Measurements from ENCODE around the gene WDPCP. TPM values are rescaled to one million over a fixed set of nuclear protein-coding genes. Genes with fewer than 3 reads are reported as not detected.

WDPCP gene
- total RNA-seq, 4 donors from 2014 or later, result 6.5 to 41.3 (median 7.4) TPM

DNA sequence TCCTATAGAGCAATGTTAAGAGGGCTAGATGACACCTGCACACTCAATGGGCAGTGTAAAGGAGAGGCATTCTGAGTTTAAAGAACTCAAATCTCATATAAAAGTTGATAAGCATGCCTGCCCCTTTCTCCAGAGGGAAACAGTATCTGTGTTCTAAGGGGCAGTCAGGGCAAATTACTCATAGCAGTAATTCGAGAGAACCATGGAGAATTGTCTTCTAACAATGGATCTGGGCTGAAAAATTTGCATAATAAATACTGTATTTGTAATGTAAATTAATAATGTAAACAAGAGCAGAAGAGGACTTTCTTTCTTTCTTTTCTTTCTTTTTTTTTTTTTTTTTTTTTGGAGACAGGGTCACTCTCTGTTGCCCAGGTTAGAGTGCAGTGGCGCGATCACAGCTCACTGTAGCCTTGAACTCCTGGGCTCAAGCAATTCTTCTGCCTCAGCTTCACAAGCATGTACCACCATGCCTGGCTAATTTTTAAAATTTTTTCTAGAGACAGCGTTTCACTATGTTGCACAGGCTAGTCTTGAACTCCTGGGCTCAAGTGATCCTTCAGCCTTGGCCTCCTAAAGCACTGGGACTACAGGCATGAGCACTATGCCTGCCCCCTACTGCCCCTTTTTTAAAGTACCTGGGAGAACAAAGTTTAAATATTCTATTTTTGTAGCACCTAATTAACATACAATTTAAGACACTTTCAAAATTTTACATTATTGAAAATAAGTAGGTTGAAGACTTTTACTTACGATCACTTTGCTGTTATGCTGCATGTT is 467.0 kb downstream of the WDPCP start:
- H3K27ac ChIP-seq, result no peak overlapping the region
- H3K4me1 ChIP-seq, result no peaks in the 10 kb centered on the region
- no peaks in the 10 kb centered on the region for H3K36me3 ChIP-seq
- no peak for DNase-seq
- no peaks in the 10 kb centered on the region for H3K9me3 ChIP-seq
- no peak overlapping the region for H3K4me3 ChIP-seq
- TF ChIP-seq, protein P1, sequence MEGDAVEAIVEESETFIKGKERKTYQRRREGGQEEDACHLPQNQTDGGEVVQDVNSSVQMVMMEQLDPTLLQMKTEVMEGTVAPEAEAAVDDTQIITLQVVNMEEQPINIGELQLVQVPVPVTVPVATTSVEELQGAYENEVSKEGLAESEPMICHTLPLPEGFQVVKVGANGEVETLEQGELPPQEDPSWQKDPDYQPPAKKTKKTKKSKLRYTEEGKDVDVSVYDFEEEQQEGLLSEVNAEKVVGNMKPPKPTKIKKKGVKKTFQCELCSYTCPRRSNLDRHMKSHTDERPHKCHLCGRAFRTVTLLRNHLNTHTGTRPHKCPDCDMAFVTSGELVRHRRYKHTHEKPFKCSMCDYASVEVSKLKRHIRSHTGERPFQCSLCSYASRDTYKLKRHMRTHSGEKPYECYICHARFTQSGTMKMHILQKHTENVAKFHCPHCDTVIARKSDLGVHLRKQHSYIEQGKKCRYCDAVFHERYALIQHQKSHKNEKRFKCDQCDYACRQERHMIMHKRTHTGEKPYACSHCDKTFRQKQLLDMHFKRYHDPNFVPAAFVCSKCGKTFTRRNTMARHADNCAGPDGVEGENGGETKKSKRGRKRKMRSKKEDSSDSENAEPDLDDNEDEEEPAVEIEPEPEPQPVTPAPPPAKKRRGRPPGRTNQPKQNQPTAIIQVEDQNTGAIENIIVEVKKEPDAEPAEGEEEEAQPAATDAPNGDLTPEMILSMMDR (IDR thresholded peaks at IDR 0.05), result no peak
- no peak for TF ChIP-seq POLR2A (IDR thresholded peaks at IDR 0.05)
- no peaks in the 10 kb centered on the region for H3K27me3 ChIP-seq

DNA sequence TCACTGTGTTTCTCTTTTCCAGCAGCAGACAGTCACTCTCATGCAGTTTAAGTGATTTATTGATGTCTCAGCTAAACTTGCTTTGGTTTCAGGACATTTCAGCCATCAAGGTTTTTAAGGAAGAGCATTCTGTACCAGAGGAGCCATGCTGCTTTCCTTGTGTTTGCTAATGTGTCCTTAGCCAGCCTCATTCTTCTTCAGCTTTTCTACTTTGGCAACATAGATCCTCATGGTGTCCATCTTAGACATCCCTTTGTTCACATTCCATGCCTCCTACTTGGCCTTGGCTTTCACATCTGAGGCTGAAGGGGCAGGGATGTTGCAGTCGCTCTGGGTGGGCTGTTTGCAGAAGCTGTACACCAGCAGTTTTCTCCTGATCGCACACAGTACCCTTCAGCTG is 469.5 kb downstream of the WDPCP start:
- no peak overlapping the region for H3K27ac ChIP-seq
- no peaks in the 10 kb centered on the region for H3K36me3 ChIP-seq
- no peak for TF ChIP-seq POLR2A (IDR thresholded peaks at IDR 0.05)
- no peaks in the 10 kb centered on the region for H3K9me3 ChIP-seq
- H3K4me1 ChIP-seq, result no peaks in the 10 kb centered on the region
- DNase-seq, result no peak
- H3K27me3 ChIP-seq, result no peaks in the 10 kb centered on the region
- H3K4me3 ChIP-seq, result no peak overlapping the region

DNA sequence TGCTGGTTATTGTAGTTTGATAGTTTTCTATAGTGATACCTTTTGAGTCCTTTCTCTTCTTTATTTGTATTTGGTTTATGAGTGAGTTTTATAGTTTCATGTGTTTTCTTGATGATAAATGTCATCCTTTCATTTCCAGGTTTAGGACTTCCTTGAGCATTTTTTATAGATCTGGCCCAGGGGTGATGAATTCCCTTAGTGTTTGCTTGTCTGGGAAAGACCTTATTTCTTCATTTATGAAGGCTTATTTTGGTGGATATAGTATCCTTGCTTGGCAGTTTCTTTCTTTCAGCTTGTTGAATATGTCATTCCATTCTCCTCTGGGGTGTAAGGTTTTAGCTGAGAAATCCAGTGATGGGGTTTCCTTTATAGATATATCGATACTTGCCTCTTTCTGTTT is 483.8 kb downstream of the WDPCP start:
- no peaks in the 10 kb centered on the region for H3K36me3 ChIP-seq
- H3K27ac ChIP-seq, result no peak overlapping the region
- H3K4me3 ChIP-seq, result no peak overlapping the region
- no peaks in the 10 kb centered on the region for H3K27me3 ChIP-seq
- no peaks in the 10 kb centered on the region for H3K9me3 ChIP-seq
- DNase-seq, result no peak
- TF ChIP-seq POLR2A (IDR thresholded peaks at IDR 0.05), result no peak
- TF ChIP-seq, protein P1 (IDR thresholded peaks at IDR 0.05), result no peak
- H3K4me1 ChIP-seq, result no peaks in the 10 kb centered on the region

DNA sequence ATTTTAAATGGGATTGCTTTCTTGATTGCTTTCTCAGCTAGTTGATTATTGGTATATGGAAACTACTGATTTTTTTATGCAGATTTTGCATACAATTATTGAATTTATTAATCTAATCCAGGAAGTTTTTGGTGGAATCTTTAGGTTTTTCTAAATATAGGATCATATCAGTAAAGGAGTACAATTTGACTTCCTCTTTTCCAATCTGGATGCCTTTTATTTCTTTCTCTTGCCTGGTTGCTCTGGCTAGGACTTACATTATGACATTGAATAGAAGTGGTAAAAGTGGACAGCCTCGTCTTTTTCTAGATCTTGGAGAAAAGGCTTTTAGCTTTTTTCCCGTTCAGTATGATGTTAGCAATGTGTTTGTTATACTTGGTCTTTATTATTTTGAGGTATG is 486.3 kb downstream of the WDPCP start:
- H3K9me3 ChIP-seq, result no peaks in the 10 kb centered on the region

DNA sequence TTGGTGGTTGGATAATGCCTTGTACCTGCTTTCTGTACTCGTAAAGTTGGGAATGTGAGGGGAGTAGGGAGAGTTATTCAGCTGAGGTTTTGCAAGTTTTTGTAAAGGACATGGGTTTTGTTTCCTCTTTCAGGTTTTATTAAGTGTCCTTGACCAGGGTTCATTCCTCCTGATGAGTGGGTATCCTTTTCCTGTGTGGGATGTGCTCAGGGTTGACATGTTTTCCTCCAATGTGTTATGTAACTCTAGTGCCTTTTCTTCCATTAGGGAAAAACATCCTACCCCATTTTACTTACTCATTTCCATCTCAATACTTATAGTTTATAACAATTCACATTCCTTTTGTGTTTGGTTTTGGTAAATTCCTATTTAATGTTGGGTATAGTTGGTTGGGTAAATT is 489.2 kb downstream of the WDPCP start:
- no peaks in the 10 kb centered on the region for H3K4me1 ChIP-seq
- TF ChIP-seq POLR2A (IDR thresholded peaks at IDR 0.05), result no peak
- TF ChIP-seq, protein P1 (IDR thresholded peaks at IDR 0.05), result no peak

More for the DNA sequence above, 486.3 kb downstream of the WDPCP start:
- no peak overlapping the region for H3K4me3 ChIP-seq
- H3K27me3 ChIP-seq, result no peaks in the 10 kb centered on the region
- TF ChIP-seq, protein P1 (IDR thresholded peaks at IDR 0.05), result no peak
- no peak for TF ChIP-seq POLR2A (IDR thresholded peaks at IDR 0.05)
- H3K27ac ChIP-seq, result no peak overlapping the region
- no peak for DNase-seq
- H3K4me1 ChIP-seq, result no peaks in the 10 kb centered on the region
- no peaks in the 10 kb centered on the region for H3K36me3 ChIP-seq

DNA sequence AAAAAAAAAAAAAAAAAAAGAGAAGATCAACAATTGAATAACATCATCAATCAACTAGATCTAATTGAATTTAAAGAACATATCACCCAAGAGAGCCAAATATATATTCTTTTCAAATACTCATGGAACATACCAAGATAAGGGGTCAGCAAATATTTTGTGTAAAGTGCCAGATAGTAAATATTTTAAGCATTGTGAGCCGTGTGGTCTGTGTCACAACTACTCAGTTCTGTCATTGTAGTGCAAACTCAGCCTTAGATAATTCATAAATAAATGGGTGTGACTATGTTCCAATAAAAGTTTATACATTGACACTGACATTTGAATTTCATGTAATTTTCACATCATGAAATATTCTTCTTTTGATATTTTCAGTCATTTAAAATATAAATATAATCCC is 491.8 kb downstream of the WDPCP start:
- Histone ChIP-seq H3K27ac (no peak overlapping the region), H3K4me1 (no peaks in the 10 kb centered on the region), H3K9me3 (no peaks in the 10 kb centered on the region), H3K4me3 (no peak overlapping the region), H3K36me3 (no peaks in the 10 kb centered on the region), H3K27me3 (no peaks in the 10 kb centered on the region)
- DNase-seq, result no peak
- TF ChIP-seq POLR2A (IDR thresholded peaks at IDR 0.05), result no peak
- TF ChIP-seq, protein P1 (IDR thresholded peaks at IDR 0.05), result no peak

More for the DNA sequence above, 489.2 kb downstream of the WDPCP start:
- Histone ChIP-seq H3K36me3 (no peaks in the 10 kb centered on the region), H3K27me3 (no peaks in the 10 kb centered on the region), H3K4me3 (no peak overlapping the region), H3K27ac (no peak overlapping the region), H3K9me3 (no peaks in the 10 kb centered on the region)
- no peak for DNase-seq
